GM12878 (cell line): Measurements from ENCODE around the gene TARP.

Experiments
- ATAC-seq: fragments of 200-7000 bp; cut with Tn5 transposase; 3 replicates; pipeline ENCODE4 v1.9.1; 2020; ENCODE audit warnings: mild to moderate bottlenecking, moderate library complexity
- BruUV-seq: library from RNA; stranded (reverse); fragments of 400-500 nt; replicated peaks from 2 replicates; lab custom pipeline; 2021; lab: Mats Ljungman, UMichigan
- CTCF ChIA-PET: fragments of 300-600 bp; sonication (Branson Sonifier 250); formaldehyde crosslinking; extraction: SDS; loops from one replicate; lab custom pipeline; 2021; ENCODE audit warnings: inconsistent platforms; lab: Yijun Ruan, JAX
- POLR2A ChIA-PET: fragments of 350-600 bp; formaldehyde crosslinking; extraction: SDS; loops from one replicate; lab custom pipeline; 2021; ENCODE audit warnings: inconsistent platforms; lab: Charles Lee
- RAD21 ChIA-PET: fragments of 300-600 bp; sonication (Branson Sonifier 250); formaldehyde crosslinking; loops from one replicate; lab custom pipeline; 2023; ENCODE audit warnings: antibody characterized with exemption; ENCODE audit not compliant: unreplicated experiment; lab: Charles Lee
- SMC1A ChIA-PET: fragments of 300-600 bp; sonication (Branson Sonifier 250); formaldehyde crosslinking; loops from one replicate; lab custom pipeline; 2023; ENCODE audit not compliant: unreplicated experiment, uncharacterized antibody; lab: Charles Lee
- DNase-seq: peaks from one replicate; pipeline ENCODE4 v3.0.0-alpha.2; 2011; ENCODE audit warnings: low read depth, low spot score
- FAIRE-seq: peaks from 3 replicates; lab custom pipeline; 2011; peaks lifted over from hg19 to GRCh38; lab: Jason Lieb, UNC
- H2AFZ ChIP-seq: 2 replicates; pipeline ENCODE4 v1.6.0; 2011; ENCODE audit warnings: low read depth, low read length, control low read depth; ENCODE audit not compliant: control insufficient read depth
- H3K27ac ChIP-seq: 2 replicates; pipeline ENCODE4 v1.5.1; 2011; ENCODE audit warnings: control low read depth; ENCODE audit not compliant: control insufficient read depth, insufficient read depth
- H3K27me3 ChIP-seq, 2 experiments: replicated peaks in 1 of 2; 2 replicates each; pipeline versions ENCODE4 v1.6.0 to v1.6.1; 2011; ENCODE audit warnings: low read length in 1 of 2; ENCODE audit not compliant: control insufficient read depth in 2 of 2, insufficient read depth in 2 of 2
- H3K36me3 ChIP-seq, 2 experiments: 2 replicates each; pipeline ENCODE4 v1.5.1; 2011; ENCODE audit warnings: low read length in 1 of 2; ENCODE audit not compliant: control insufficient read depth in 2 of 2, insufficient read depth in 2 of 2
- H3K4me1 ChIP-seq: 2 replicates; pipeline ENCODE4 v1.6.1; 2011; ENCODE audit warnings: mild to moderate bottlenecking, low read length, moderate library complexity, mixed read lengths; ENCODE audit not compliant: control insufficient read depth, insufficient read depth
- H3K4me2 ChIP-seq: 2 replicates; pipeline ENCODE4 v1.6.0; 2011; ENCODE audit warnings: control low read depth; ENCODE audit not compliant: control insufficient read depth, insufficient read depth
- H3K4me3 ChIP-seq: fragments of 200-600 bp; sonication (generic); 2 replicates; pipeline ENCODE4 v1.5.1; 2016
- H3K79me2 ChIP-seq: 2 replicates; pipeline ENCODE4 v1.6.0; 2011; ENCODE audit warnings: low read length; ENCODE audit not compliant: control insufficient read depth, insufficient read depth
- H3K9ac ChIP-seq: 2 replicates; pipeline ENCODE4 v1.8.0; 2011; ENCODE audit warnings: low read length, control low read depth, mixed read lengths; ENCODE audit not compliant: control insufficient read depth, insufficient read depth
- H3K9me3 ChIP-seq: replicated peaks from 3 replicates; pipeline ENCODE4 v1.5.1; 2011; ENCODE audit warnings: mild to moderate bottlenecking, low read length; ENCODE audit not compliant: control insufficient read depth, insufficient read depth
- H4K20me1 ChIP-seq: 2 replicates; pipeline ENCODE4 v1.6.0; 2011; ENCODE audit not compliant: control insufficient read depth, insufficient read depth
- BMI1 ChIP-seq: fragments of 450-650 bp; IDR thresholded peaks from 2 replicates; pipeline ENCODE4 v1.6.1; 2016; ENCODE audit warnings: mild to moderate bottlenecking, moderate library complexity, borderline replicate concordance
- BRCA1 ChIP-seq: IDR thresholded peaks from 2 replicates; pipeline ENCODE4 v1.6.1; 2011; ENCODE audit warnings: low read depth, low read length, improper control_type of control experiment
- CBFB ChIP-seq: IDR thresholded peaks from 2 replicates; pipeline ENCODE4 v1.6.1; 2016; ENCODE audit warnings: antibody characterized with exemption, low read depth
- KLF5 ChIP-seq: fragments of 450-650 bp; IDR thresholded peaks from 2 replicates; pipeline ENCODE4 v1.6.1; 2014; ENCODE audit warnings: mild to moderate bottlenecking; ENCODE audit not compliant: partially characterized antibody
- MEF2B ChIP-seq: fragments of 450-650 bp; IDR thresholded peaks from 2 replicates; pipeline ENCODE4 v1.6.1; 2018; ENCODE audit warnings: mild to moderate bottlenecking, moderate library complexity; ENCODE audit not compliant: partially characterized antibody, poor library complexity, severe bottlenecking
- RCOR1 ChIP-seq: conservative IDR thresholded peaks from 2 replicates; pipeline ENCODE4 v1.6.1; 2012; ENCODE audit warnings: low read depth, low read length, improper control_type of control experiment
- TAF1 ChIP-seq: IDR thresholded peaks from 2 replicates; pipeline ENCODE4 v1.6.1; 2011; ENCODE audit warnings: mild to moderate bottlenecking, low read depth, low read length, borderline replicate concordance
- TCF3 ChIP-seq: IDR thresholded peaks from 2 replicates; pipeline ENCODE4 v1.6.1; 2012; ENCODE audit warnings: low read depth, mild to moderate bottlenecking, low read length, borderline replicate concordance; ENCODE audit not compliant: insufficient read depth
- TCF7 ChIP-seq: IDR thresholded peaks from 2 replicates; pipeline ENCODE4 v1.6.1; 2014; ENCODE audit warnings: antibody characterized with exemption, borderline replicate concordance
- WGBS: methylation state at CpG from one replicate; pipeline ENCODE4 v1.1.6; 2016; ENCODE audit warnings: low lambda C conversion rate; ENCODE audit not compliant: insufficient replicate concordance, insufficient coverage; ENCODE audit errors: missing lambda C conversion rate; 5-methylcytosine and 5-hydroxymethylcytosine counted together
- in situ Hi-C: fragments of 300-500 bp; cut with MboI; formaldehyde crosslinking; loops from 9 replicates; pipeline ENCODE4 v1.14.3; 2018; ENCODE audit warnings: mixed read lengths
- intact Hi-C: fragments of 100-400 bp; cut with micrococcal nuclease; formaldehyde crosslinking; loops from one replicate; pipeline ENCODE4 v1.14.2; 2022; ENCODE audit not compliant: unreplicated experiment
- TF ChIP-seq, protein P1 (sequence below): IDR thresholded peaks from 2 replicates; pipeline ENCODE4 v1.6.1; 2012; ENCODE audit warnings: improper control_type of control experiment, low read depth, low read length; ENCODE audit not compliant: insufficient replicate concordance
- TF ChIP-seq, protein P2 (sequence below): fragments of 450-650 bp; formaldehyde crosslinking; IDR thresholded peaks from 2 replicates; pipeline ENCODE4 v1.4.0; 2022; ENCODE audit warnings: mild to moderate bottlenecking, moderate library complexity

TARP gene

DNA sequence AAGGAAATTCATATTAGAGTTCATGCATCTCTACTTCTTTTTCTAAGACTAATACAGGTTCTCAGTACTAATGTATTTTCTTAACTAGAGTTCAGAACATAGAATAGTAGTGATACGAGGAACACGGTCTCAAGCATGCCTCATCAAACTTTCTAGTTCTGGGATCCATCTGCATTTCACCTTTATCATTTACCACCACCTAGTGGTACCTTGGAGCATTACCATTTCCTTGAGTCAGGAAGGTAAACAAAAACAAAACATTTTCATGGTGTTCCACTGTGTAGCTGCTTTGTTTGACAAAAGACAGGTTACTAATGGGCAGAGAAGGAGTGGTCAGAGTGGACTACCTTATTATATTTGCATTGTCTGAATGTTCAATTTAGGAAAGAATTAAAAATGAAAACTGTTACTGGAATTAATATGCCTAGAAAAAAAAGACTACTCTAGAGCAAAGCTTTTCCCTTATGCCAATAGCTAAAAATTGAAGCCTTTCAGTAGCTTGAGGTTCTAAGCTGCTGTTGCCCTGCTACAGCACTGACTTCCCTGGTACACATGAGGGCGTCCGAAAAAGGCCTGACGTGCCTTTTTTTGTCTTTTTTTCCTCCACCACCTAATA lies 50.8 kb downstream of the TARP start (continued):
- TF ChIP-seq, protein P1, sequence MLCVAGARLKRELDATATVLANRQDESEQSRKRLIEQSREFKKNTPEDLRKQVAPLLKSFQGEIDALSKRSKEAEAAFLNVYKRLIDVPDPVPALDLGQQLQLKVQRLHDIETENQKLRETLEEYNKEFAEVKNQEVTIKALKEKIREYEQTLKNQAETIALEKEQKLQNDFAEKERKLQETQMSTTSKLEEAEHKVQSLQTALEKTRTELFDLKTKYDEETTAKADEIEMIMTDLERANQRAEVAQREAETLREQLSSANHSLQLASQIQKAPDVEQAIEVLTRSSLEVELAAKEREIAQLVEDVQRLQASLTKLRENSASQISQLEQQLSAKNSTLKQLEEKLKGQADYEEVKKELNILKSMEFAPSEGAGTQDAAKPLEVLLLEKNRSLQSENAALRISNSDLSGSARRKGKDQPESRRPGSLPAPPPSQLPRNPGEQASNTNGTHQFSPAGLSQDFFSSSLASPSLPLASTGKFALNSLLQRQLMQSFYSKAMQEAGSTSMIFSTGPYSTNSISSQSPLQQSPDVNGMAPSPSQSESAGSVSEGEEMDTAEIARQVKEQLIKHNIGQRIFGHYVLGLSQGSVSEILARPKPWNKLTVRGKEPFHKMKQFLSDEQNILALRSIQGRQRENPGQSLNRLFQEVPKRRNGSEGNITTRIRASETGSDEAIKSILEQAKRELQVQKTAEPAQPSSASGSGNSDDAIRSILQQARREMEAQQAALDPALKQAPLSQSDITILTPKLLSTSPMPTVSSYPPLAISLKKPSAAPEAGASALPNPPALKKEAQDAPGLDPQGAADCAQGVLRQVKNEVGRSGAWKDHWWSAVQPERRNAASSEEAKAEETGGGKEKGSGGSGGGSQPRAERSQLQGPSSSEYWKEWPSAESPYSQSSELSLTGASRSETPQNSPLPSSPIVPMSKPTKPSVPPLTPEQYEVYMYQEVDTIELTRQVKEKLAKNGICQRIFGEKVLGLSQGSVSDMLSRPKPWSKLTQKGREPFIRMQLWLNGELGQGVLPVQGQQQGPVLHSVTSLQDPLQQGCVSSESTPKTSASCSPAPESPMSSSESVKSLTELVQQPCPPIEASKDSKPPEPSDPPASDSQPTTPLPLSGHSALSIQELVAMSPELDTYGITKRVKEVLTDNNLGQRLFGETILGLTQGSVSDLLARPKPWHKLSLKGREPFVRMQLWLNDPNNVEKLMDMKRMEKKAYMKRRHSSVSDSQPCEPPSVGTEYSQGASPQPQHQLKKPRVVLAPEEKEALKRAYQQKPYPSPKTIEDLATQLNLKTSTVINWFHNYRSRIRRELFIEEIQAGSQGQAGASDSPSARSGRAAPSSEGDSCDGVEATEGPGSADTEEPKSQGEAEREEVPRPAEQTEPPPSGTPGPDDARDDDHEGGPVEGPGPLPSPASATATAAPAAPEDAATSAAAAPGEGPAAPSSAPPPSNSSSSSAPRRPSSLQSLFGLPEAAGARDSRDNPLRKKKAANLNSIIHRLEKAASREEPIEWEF: no peak

DNA sequence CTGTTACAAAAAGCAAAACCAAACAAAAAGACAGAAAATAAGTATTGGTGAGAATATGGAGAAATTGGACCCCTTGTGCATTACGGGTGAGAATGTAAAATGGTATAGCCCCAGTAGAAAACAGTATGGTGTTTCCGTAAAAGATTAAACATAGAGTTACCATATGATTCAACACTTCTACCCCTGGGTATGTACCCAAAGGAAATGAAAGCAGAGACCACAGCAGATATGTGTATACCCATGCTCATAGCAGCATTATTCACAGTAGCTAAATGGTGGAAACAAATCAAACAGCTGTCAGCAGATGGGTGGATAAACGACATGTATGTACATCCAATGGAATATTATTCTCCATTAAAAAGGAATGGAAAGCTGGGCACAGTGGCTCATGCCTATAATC lies 53.0 kb downstream of the TARP start:
- CTCF ChIA-PET: interaction anchor here (0.7 to 10.3 kb wide), 19 partner anchors 9 to 319 kb away, joined by 3 to 430 read pairs (median 5); partner anchors contain the start of genes SFRP4 and STARD3NL
- RAD21 ChIA-PET: interaction anchor here (0.6 to 10.5 kb wide), 3 partner anchors 18 to 112 kb away, joined by 3 to 229 read pairs (median 159); no protein-coding TSS in a partner anchor
- Histone ChIP-seq H3K36me3 (peaks cover 15 to 53% of the 10 kb centered on the region in 2 experiments), H3K27ac (no peak overlapping the region), H3K4me2 (no peak overlapping the region), H2AFZ (no peak overlapping the region), H3K9ac (no peak overlapping the region), H3K9me3 (no peaks in the 10 kb centered on the region), H3K4me3 (no peak overlapping the region), H3K27me3 (no peaks in the 10 kb centered on the region), H3K79me2 (no peaks in the 10 kb centered on the region), H3K4me1 (no peaks in the 10 kb centered on the region), H4K20me1 (no peaks in the 10 kb centered on the region)
- WGBS: 51% methylated on average over 3 of the region's 3 CpGs
- BruUV-seq: no TSS peak
- in situ Hi-C loops: loop anchor here (5.0 to 25.0 kb wide), 3 partner anchors 113 to 318 kb away; no protein-coding TSS in a partner anchor
- ATAC-seq: no peak
- SMC1A ChIA-PET: interaction anchor here (0.5 to 10.3 kb wide), 9 partner anchors 43 to 319 kb away, joined by 3 to 289 read pairs (median 11); partner anchors contain the start of gene SFRP4
- FAIRE-seq: no peak
- no peak for TF ChIP-seq CBFB
- TF ChIP-seq BRCA1: no peak
- no peak for TF ChIP-seq BMI1
- TF ChIP-seq TCF3: no peak
- TF ChIP-seq TCF7: no peak
- no peak for TF ChIP-seq MEF2B
- no peak for TF ChIP-seq KLF5
- TF ChIP-seq TAF1: no peak
- TF ChIP-seq RCOR1: no peak
- TF ChIP-seq, protein P2, sequence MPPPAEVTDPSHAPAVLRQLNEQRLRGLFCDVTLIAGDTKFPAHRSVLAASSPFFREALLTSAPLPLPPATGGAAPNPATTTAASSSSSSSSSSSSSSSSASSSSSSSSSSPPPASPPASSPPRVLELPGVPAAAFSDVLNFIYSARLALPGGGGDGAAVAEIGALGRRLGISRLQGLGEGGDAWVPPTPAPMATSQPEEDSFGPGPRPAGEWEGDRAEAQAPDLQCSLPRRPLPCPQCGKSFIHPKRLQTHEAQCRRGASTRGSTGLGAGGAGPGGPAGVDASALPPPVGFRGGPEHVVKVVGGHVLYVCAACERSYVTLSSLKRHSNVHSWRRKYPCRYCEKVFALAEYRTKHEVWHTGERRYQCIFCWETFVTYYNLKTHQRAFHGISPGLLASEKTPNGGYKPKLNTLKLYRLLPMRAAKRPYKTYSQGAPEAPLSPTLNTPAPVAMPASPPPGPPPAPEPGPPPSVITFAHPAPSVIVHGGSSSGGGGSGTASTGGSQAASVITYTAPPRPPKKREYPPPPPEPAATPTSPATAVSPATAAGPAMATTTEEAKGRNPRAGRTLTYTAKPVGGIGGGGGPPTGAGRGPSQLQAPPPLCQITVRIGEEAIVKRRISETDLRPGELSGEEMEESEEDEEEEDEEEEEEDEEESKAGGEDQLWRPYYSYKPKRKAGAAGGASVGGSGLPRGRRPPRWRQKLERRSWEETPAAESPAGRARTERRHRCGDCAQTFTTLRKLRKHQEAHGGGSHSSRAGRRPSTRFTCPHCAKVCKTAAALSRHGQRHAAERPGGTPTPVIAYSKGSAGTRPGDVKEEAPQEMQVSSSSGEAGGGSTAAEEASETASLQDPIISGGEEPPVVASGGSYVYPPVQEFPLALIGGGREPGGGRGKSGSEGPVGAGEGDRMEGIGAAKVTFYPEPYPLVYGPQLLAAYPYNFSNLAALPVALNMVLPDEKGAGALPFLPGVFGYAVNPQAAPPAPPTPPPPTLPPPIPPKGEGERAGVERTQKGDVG (CRISPR knock-in tag): no peak
- intact Hi-C loops: loop anchor here (5.0 kb wide), 2 partner anchors 303 to 318 kb away; partner anchors contain the start of gene SFRP4
- POLR2A ChIA-PET: no interaction called here
- no peak for DNase-seq
